GM04503 (cell line): ENCODE data around the gene TROAP.
A peak's percentile ranks its signal among the peaks of the same experiment; 100 is the strongest.
"Not testable (repeated sequence)": the region's sequence is repeated elsewhere in the genome, so short reads cannot be mapped to it uniquely, and the experiment has no call there.

ENCODE experiments used
- DNase-seq: peaks from one replicate; pipeline ENCODE4 v3.0.0-alpha.2; 2012; ENCODE audit warnings: low read depth

Gene TROAP

DNA sequence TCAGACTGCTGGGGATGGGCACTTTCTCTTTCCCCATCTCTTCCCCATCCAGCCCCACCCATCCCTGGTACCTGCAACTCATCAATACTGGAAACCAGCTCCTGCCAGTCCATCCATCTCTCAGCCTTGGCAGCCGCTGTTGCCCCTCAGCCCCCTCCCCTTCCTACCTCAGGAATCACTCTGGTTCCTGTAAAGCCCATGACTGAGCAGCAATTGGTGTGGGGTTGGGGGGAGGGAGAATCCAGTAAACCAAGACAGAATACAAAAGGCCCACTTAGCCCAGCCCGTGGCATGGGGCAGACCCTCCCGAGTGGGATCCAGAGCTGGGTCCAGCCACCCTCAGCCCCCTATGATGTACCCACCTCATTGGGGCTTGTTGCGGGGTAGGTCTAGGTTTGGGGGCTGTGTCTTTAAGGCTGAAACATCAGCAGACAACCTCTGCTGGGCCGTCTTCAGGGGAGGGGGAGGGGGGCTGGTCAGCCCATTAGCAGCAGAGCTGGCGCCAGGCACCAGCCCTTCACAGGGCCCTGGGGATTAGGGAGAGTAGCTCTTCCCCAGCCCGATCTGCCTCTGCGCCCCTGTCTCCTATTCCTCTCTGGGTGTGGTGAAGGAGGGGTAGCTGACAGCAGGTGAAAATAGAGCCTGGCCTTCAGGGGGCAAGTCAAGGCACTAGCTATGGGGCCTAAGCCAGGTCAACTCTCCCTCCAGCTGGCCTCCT lies 28.8 kb upstream of the TROAP start:
- no peak for DNase-seq

DNA sequence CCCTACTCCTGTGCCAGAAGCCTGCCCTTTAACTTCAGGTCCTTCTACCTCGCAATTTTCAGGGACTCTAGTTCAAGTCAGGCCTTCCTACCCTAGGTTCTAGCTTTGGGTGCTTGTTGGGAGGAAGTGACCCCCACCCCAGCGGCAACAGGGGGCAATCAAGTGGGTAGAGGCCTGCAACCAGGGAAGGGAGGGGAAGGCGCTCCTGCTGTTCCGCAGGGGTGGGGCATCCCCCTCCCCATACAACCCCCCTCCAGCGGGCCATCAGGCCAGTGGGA lies 28.3 kb upstream of the TROAP start:
- no peak for DNase-seq

DNA sequence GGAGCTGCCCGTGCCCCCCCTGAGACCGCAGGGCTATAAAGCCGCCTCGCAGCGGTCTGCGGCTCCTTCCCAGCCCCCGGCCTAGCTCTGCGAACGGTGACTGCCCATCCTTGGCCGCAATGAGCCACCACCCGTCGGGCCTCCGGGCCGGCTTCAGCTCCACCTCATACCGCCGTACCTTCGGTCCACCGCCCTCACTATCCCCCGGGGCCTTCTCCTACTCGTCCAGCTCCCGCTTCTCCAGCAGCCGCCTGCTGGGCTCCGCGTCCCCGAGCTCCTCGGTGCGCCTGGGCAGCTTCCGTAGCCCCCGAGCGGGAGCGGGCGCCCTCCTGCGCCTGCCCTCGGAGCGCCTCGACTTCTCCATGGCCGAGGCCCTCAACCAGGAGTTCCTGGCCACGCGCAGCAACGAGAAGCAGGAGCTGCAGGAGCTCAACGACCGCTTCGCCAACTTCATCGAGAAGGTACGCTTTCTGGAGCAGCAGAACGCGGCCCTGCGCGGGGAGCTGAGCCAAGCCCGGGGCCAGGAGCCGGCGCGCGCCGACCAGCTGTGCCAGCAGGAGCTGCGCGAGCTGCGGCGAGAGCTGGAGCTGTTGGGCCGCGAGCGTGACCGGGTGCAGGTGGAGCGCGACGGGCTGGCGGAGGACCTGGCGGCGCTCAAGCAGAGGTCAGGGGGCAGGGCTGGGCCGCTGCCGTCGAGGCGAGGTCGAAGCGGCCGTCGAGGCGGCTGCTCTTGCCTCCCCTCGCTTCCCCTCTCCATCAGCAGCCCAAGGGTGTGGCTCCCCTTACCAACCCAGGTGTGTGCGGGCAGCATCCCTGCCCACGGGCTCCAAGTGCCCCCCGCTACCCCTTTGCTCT lies 27.7 kb upstream of the TROAP start, which contains the start of gene PRPH:
Gene PRPH, plus strand, starts transcription at position 66 of the 855 bp plus-strand sequence. Its CDS starts 54 bp downstream, at position 120.
- no peak for DNase-seq

GRCh38 chr12:49296034-49296835 lies 26.8 kb upstream of the TROAP start:
- DNase-seq, result no peak

GRCh38 chr12:49296836-49297694 lies 26.0 kb upstream of the TROAP start:
- DNase-seq, result no peak

- no peak for DNase-seq
Measured at GRCh38 chr12:49297695-49298060, 25.4 kb upstream of the TROAP start.

- no peak for DNase-seq
Measured at GRCh38 chr12:49298160-49298559, 24.9 kb upstream of the TROAP start.

DNA sequence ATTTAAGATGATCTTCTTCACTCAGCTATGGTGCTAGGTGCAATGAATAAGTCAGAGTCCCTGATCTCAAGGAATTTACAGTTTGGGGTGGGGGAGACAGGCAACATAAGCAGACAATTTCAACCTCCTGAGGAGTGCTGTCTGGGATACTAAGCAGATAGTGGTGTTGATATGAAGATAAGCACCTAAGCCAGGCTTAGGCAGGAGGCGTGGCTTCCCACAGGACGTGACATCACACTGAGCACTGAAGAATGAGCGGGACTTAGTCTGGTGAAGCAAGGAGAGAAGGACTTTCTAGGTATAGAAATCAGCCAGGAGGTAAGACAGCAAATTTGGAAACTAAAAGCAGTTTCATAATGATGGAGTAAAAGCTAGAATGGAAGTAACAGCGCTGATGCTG lies 21.3 kb upstream of the TROAP start:
- DNase-seq, result no peak

DNA sequence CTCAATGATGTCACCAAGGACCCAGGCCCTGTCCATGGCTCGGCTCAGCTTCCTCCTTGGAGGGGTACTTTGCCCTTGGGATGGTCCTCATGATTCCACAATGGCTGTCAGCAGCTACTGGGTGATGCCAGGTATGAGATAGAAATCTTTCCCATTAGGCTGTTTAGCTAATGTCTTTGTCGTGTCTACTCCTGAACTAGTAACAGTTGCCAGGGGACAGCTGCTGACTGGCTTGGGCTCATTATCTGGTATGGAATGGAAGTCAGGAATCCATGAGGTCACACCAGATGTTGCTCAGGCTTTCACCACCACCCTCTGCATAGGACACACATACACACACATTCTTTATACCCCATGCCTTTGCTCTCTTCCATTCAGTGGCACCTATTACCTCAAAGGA lies 18.9 kb upstream of the TROAP start:
- peak; percentile 66 for DNase-seq

DNA sequence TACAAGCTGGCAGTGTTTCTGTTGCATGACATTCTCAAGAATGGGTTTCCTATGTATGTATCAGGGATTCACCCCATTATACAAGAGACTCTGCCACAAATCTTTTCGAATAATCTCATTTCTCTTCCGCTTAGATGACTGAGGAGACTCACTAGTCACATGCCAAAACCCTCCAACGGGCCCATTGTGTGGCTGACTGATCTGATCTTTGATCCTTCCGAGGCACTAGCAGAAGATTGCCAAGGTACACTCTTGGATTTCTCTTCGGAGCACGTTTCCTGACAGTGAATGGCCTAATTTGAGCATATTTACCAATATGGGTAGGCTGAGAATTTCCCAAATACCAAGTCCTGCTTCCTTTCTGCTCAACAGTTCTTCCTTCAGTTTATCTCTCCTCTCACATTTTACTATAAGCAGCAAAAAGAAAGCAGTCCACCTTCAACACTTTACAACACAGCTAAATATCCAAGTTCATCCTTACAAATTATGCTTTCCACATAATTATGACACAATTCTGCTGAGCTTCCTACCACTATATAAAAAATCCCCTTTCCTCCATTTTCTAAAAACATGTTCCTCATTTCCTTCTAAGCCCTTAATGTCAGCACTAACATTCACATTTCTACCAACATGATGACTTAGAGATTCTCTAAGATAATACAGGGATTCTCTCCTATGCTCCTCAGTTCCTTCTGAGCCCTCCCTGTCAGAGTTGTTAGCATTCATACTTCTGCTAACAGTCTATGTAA lies 17.1 kb upstream of the TROAP start:
- no peak for DNase-seq

GRCh38 chr12:49309386-49309785 lies 13.7 kb upstream of the TROAP start:
- DNase-seq, result no peak

- DNase-seq, result not testable (repeated sequence)
Measured at GRCh38 chr12:49310451-49311000, 12.5 kb upstream of the TROAP start.

DNA sequence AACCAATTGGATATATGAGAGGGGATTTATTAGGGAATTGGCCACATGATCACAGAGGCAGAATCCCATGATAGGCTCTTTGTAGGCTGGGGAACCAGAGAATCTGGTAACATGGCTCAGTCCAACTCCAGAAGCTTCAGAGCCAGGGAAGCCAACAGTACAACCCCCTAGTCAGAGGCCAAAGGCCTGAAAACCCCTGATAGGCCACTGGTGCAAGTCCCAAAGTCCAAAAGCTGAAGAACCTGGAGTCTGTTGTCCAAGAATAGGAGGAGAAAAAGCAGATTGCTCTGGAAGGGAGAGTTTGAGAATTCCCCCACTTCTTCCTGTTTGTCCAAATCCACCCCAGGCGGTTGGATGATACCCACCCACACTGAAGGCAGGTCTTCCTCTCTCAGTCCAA lies 8.2 kb upstream of the TROAP start:
- no peak for DNase-seq

- not testable (repeated sequence) for DNase-seq
Measured at GRCh38 chr12:49317118-49317517, 5.9 kb upstream of the TROAP start.

- DNase-seq, result not testable (repeated sequence)
Measured at GRCh38 chr12:49320411-49321103, 2.5 kb upstream of the TROAP start.

GRCh38 chr12:49322367-49322707 lies 718 bp upstream of the TROAP start:
- DNase-seq, result no peak

- DNase-seq, result no peak
Measured at GRCh38 chr12:49323524-49324097, 556 bp downstream of the TROAP start.

DNA sequence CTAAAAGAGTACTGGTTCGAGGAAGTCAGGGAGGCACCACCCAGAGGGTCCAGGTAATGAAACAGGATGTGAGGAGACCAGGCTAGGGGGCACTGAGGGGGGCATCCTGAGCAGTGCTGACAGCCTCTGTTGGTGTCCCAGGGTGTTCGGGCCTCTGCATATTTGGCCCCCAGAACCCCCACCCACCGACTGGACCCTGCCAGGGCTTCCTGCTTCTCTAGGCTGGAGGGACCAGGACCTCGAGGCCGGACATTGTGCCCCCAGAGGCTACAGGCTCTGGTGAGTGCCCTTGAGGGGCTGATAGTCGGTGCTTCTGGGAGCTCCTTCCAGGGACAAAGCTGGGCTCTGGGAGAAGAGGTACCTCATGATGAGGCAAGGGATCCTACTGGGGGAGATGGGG lies 2.6 kb downstream of the TROAP start:
- no peak for DNase-seq

GRCh38 chr12:49327368-49327767 lies 4.3 kb downstream of the TROAP start:
- no peak for DNase-seq

DNA sequence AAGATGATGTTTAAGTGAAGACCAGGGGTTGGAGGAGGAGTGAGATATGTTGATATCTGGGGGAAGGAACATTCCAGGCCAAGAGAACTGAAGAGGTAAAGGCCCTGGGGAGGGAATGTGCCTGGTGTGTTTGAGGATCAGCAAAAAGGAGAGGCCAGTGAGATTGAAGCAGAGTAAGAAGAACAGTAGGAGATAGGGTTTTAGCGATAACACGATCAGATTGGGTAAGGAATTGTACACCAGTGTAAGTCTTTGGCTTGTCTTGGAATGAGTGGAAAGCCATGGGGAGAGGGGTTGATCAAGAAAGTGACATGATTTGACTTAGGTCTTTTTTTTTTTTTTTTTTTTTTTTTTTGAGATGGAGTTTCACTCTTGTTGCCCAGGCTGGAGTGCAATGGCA lies 4.8 kb downstream of the TROAP start:
- DNase-seq, result no peak
